HepG2 (cell line): ENCODE data around the gene FAM32A. TPM values are rescaled to one million over a fixed set of nuclear protein-coding genes. Genes with fewer than 3 reads are reported as not detected.
A peak's percentile ranks its signal among the peaks of the same experiment; 100 is the strongest.

ENCODE experiments used
- CCDC6 ChIP-seq: sonication (generic); formaldehyde crosslinking; IDR thresholded peaks from 2 replicates; pipeline ENCODE4 v1.8.1; 2022; ENCODE audit warnings: mild to moderate bottlenecking, missing genetic modification reagents, moderate library complexity
- CENPX ChIP-seq: sonication (generic); formaldehyde crosslinking; IDR thresholded peaks from 2 replicates; pipeline ENCODE4 v1.9.0; 2021; ENCODE audit warnings: mild to moderate bottlenecking, missing genetic modification reagents, moderate library complexity
- FLYWCH1 ChIP-seq: sonication (generic); formaldehyde crosslinking; IDR thresholded peaks from 2 replicates; pipeline ENCODE4 v1.8.1; 2023; ENCODE audit warnings: mild to moderate bottlenecking, missing genetic modification reagents
- KLF13 ChIP-seq: sonication (generic); formaldehyde crosslinking; IDR thresholded peaks from 2 replicates; pipeline ENCODE4 v1.4.0; 2020; ENCODE audit warnings: mild to moderate bottlenecking, missing genetic modification reagents
- MBD4 ChIP-seq: IDR thresholded peaks from 2 replicates; pipeline ENCODE4 v1.6.1; 2012; ENCODE audit warnings: low read length, inconsistent platforms, borderline replicate concordance
- MED13 ChIP-seq: sonication (generic); formaldehyde crosslinking; IDR thresholded peaks from 2 replicates; pipeline ENCODE4 v1.5.0; 2020; ENCODE audit warnings: missing genetic modification reagents
- PRMT3 ChIP-seq: sonication (generic); formaldehyde crosslinking; IDR thresholded peaks from 2 replicates; pipeline ENCODE4 v1.8.1; 2022; ENCODE audit warnings: low read depth, mild to moderate bottlenecking, moderate library complexity, missing genetic modification reagents, borderline replicate concordance
- RARA ChIP-seq: IDR thresholded peaks from 2 replicates; pipeline ENCODE4 v1.6.1; 2016; ENCODE audit warnings: missing genetic modification reagents, missing compliant biosample characterization
- ZBTB7A ChIP-seq: sonication (generic); formaldehyde crosslinking; IDR thresholded peaks from 2 replicates; pipeline ENCODE4 v1.8.0; 2022; ENCODE audit warnings: mild to moderate bottlenecking, missing genetic modification reagents
- ZNF251 ChIP-seq: sonication (generic); formaldehyde crosslinking; IDR thresholded peaks from 2 replicates; pipeline ENCODE4 v1.9.0; 2021; ENCODE audit warnings: mild to moderate bottlenecking, missing genetic modification reagents
- ZNF33B ChIP-seq: sonication (generic); formaldehyde crosslinking; IDR thresholded peaks from 2 replicates; pipeline ENCODE4 v1.5.1; 2020; ENCODE audit warnings: mild to moderate bottlenecking, missing genetic modification reagents
- ZNF513 ChIP-seq: sonication (generic); formaldehyde crosslinking; conservative IDR thresholded peaks from 2 replicates; pipeline ENCODE4 v1.5.0; 2020; ENCODE audit warnings: missing genetic modification reagents
- ZNF552 ChIP-seq: sonication (generic); formaldehyde crosslinking; IDR thresholded peaks from 2 replicates; pipeline ENCODE4 v1.9.0; 2022; ENCODE audit warnings: missing genetic modification reagents, mild to moderate bottlenecking, borderline replicate concordance
- ZNF790 ChIP-seq: sonication (generic); formaldehyde crosslinking; IDR thresholded peaks from 2 replicates; pipeline ENCODE4 v1.8.0; 2022; ENCODE audit warnings: missing genetic modification reagents, mild to moderate bottlenecking, borderline replicate concordance
- polyA plus RNA-seq, 8 experiments: library from polyadenylated mRNA; depleted of rRNA in 3 of 8; stranded (reverse) in 7 of 8; unstranded in 1 of 8; fragments of >200 nt; fragmentation: Illumina TruSeq in 4 of 8; extraction: Trizol in 4 of 8; gene quantifications; 2 replicates each; pipeline versions ENCODE4 v1.2.1 to v1.2.3, GENCODE V29; 2011 to 2016; ENCODE audit warnings: low read depth in 4 of 8, missing spikeins in 1 of 8, mixed read lengths in 1 of 8; ENCODE audit not compliant: insufficient read depth in 1 of 8
- total RNA-seq, 5 experiments: library from RNA; depleted of rRNA; stranded (reverse); fragments of >200 nt; fragmentation: Illumina TruSeq; extraction: Trizol; gene quantifications; 2 replicates each; pipeline ENCODE4 v1.2.3, GENCODE V29; 2016; ENCODE audit warnings: low read depth in 1 of 5
- TF ChIP-seq, protein P1 (sequence below): sonication (generic); formaldehyde crosslinking; IDR thresholded peaks from 2 replicates; pipeline ENCODE4 v1.4.0; 2020; ENCODE audit warnings: mild to moderate bottlenecking, missing genetic modification reagents
- TF ChIP-seq, protein P2 (sequence below): sonication (generic); formaldehyde crosslinking; IDR thresholded peaks from 2 replicates; pipeline ENCODE4 v1.5.0; 2020; ENCODE audit warnings: mild to moderate bottlenecking, missing genetic modification reagents, borderline replicate concordance
- TF ChIP-seq, protein P3 (sequence below): sonication (generic); formaldehyde crosslinking; IDR thresholded peaks from 2 replicates; pipeline ENCODE4 v1.4.0; 2020; ENCODE audit warnings: missing genetic modification reagents; ENCODE audit errors: not compliant biosample characterization
- TF ChIP-seq, protein P4 (sequence below): sonication (generic); formaldehyde crosslinking; IDR thresholded peaks from 2 replicates; pipeline ENCODE4 v1.9.0; 2021; ENCODE audit warnings: missing genetic modification reagents, borderline replicate concordance

Gene FAM32A
- total and polyA plus RNA-seq, 2 of the 13 experiments (the other 11 are each of a cell fraction or from before 2014, with no cell fraction given): 85.8 to 86.2 TPM

- TF ChIP-seq PRMT3 (CRISPR knock-in tag) (no peak), ZNF790 (CRISPR knock-in tag) (no peak), MED13 (CRISPR knock-in tag) (peak; percentile 75), FLYWCH1 (CRISPR knock-in tag) (no peak), ZNF513 (CRISPR knock-in tag) (no peak), KLF13 (no peak), ZNF552 (CRISPR knock-in tag) (no peak), CCDC6 (no peak; the same call in 1 of the 2 replicates), RARA (CRISPR knock-in tag) (no peak; the same call in 1 of the 2 replicates), ZNF33B (CRISPR knock-in tag) (no peak), ZBTB7A (CRISPR knock-in tag) (no peak), CENPX (CRISPR knock-in tag) (no peak), ZNF251 (CRISPR knock-in tag) (no peak), MBD4 (no peak)
- TF ChIP-seq, protein P1, sequence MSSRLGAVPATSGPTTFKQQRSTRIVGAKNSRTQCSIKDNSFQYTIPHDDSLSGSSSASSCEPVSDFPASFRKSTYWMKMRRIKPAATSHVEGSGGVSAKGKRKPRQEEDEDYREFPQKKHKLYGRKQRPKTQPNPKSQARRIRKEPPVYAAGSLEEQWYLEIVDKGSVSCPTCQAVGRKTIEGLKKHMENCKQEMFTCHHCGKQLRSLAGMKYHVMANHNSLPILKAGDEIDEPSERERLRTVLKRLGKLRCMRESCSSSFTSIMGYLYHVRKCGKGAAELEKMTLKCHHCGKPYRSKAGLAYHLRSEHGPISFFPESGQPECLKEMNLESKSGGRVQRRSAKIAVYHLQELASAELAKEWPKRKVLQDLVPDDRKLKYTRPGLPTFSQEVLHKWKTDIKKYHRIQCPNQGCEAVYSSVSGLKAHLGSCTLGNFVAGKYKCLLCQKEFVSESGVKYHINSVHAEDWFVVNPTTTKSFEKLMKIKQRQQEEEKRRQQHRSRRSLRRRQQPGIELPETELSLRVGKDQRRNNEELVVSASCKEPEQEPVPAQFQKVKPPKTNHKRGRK (CRISPR knock-in tag): no peak
- TF ChIP-seq, protein P2, sequence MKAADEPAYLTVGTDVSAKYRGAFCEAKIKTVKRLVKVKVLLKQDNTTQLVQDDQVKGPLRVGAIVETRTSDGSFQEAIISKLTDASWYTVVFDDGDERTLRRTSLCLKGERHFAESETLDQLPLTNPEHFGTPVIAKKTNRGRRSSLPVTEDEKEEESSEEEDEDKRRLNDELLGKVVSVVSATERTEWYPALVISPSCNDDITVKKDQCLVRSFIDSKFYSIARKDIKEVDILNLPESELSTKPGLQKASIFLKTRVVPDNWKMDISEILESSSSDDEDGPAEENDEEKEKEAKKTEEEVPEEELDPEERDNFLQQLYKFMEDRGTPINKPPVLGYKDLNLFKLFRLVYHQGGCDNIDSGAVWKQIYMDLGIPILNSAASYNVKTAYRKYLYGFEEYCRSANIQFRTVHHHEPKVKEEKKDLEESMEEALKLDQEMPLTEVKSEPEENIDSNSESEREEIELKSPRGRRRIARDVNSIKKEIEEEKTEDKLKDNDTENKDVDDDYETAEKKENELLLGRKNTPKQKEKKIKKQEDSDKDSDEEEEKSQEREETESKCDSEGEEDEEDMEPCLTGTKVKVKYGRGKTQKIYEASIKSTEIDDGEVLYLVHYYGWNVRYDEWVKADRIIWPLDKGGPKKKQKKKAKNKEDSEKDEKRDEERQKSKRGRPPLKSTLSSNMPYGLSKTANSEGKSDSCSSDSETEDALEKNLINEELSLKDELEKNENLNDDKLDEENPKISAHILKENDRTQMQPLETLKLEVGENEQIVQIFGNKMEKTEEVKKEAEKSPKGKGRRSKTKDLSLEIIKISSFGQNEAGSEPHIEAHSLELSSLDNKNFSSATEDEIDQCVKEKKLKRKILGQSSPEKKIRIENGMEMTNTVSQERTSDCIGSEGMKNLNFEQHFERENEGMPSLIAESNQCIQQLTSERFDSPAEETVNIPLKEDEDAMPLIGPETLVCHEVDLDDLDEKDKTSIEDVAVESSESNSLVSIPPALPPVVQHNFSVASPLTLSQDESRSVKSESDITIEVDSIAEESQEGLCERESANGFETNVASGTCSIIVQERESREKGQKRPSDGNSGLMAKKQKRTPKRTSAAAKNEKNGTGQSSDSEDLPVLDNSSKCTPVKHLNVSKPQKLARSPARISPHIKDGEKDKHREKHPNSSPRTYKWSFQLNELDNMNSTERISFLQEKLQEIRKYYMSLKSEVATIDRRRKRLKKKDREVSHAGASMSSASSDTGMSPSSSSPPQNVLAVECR: peak; percentile 94
- TF ChIP-seq, protein P3, sequence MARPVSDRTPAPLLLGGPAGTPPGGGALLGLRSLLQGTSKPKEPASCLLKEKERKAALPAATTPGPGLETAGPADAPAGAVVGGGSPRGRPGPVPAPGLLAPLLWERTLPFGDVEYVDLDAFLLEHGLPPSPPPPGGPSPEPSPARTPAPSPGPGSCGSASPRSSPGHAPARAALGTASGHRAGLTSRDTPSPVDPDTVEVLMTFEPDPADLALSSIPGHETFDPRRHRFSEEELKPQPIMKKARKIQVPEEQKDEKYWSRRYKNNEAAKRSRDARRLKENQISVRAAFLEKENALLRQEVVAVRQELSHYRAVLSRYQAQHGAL (CRISPR knock-in tag): no peak
- TF ChIP-seq, protein P4, sequence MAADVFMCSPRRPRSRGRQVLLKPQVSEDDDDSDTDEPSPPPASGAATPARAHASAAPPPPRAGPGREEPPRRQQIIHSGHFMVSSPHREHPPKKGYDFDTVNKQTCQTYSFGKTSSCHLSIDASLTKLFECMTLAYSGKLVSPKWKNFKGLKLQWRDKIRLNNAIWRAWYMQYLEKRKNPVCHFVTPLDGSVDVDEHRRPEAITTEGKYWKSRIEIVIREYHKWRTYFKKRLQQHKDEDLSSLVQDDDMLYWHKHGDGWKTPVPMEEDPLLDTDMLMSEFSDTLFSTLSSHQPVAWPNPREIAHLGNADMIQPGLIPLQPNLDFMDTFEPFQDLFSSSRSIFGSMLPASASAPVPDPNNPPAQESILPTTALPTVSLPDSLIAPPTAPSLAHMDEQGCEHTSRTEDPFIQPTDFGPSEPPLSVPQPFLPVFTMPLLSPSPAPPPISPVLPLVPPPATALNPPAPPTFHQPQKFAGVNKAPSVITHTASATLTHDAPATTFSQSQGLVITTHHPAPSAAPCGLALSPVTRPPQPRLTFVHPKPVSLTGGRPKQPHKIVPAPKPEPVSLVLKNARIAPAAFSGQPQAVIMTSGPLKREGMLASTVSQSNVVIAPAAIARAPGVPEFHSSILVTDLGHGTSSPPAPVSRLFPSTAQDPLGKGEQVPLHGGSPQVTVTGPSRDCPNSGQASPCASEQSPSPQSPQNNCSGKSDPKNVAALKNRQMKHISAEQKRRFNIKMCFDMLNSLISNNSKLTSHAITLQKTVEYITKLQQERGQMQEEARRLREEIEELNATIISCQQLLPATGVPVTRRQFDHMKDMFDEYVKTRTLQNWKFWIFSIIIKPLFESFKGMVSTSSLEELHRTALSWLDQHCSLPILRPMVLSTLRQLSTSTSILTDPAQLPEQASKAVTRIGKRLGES (CRISPR knock-in tag): no peak
Measured at GRCh38 chr19:16197622-16198369, 12.6 kb downstream of the FAM32A start, which contains the start of gene AP1M1 (continued).
